K562 (cell line): ENCODE measurements around the gene HOXB6. TPM values are rescaled to one million over a fixed set of nuclear protein-coding genes. Genes with fewer than 3 reads are reported as not detected.
A peak's percentile ranks its signal among the peaks of the same experiment; 100 is the strongest.

Experiments used
- CCNT2 ChIP-seq: IDR thresholded peaks from 2 replicates; pipeline ENCODE4 v1.6.1; 2011; ENCODE audit warnings: borderline replicate concordance, low read depth, mild to moderate bottlenecking, moderate library complexity, mixed read lengths, low read length; ENCODE audit not compliant: insufficient read length; ENCODE audit errors: extremely low read depth
- CEBPB ChIP-seq: fragments of 450-650 bp; IDR thresholded peaks from 2 replicates; pipeline ENCODE4 v1.6.1; 2016; ENCODE audit warnings: missing genetic modification characterization, missing compliant biosample characterization
- ERF ChIP-seq: fragments of 450-650 bp; formaldehyde crosslinking; IDR thresholded peaks from 2 replicates; pipeline ENCODE4 v1.4.0; 2020; ENCODE audit warnings: mild to moderate bottlenecking, mixed read lengths
- HNRNPK ChIP-seq: fragments of 200-400 bp; formaldehyde crosslinking; IDR thresholded peaks from one replicate; pipeline ENCODE4 v1.6.1; 2018; ENCODE audit warnings: mild to moderate bottlenecking, low read depth, low read length; ENCODE audit not compliant: poor library complexity, severe bottlenecking
- JUNB ChIP-seq: fragments of 450-650 bp; formaldehyde crosslinking; conservative IDR thresholded peaks from 2 replicates; pipeline ENCODE4 v1.4.0; 2020; ENCODE audit warnings: mild to moderate bottlenecking
- MED1 ChIP-seq: sonication (generic); formaldehyde crosslinking; IDR thresholded peaks from 2 replicates; pipeline ENCODE4 v1.8.1; 2023; ENCODE audit warnings: missing genetic modification reagents, borderline replicate concordance
- NFE2L1 ChIP-seq: fragments of 450-650 bp; IDR thresholded peaks from 2 replicates; pipeline ENCODE4 v1.6.1; 2016; ENCODE audit warnings: missing genetic modification characterization, low read depth, mild to moderate bottlenecking, missing compliant biosample characterization, moderate library complexity, borderline replicate concordance
- PHB ChIP-seq: fragments of 250-450 bp; sonication (Bioruptor Pico); IDR thresholded peaks from 2 replicates; pipeline ENCODE4 v1.5.0; 2021
- POLR2B ChIP-seq: fragments of 450-650 bp; IDR thresholded peaks from 2 replicates; pipeline ENCODE4 v1.6.1; 2018; ENCODE audit warnings: low read depth; ENCODE audit not compliant: partially characterized antibody
- RCOR1 ChIP-seq, 2 experiments: IDR thresholded peaks; 2 replicates each; pipeline ENCODE4 v1.6.1; 2012; ENCODE audit warnings: low read depth in 2 of 2, low read length in 2 of 2, borderline replicate concordance in 1 of 2, improper control_type of control experiment in 1 of 2
- TBL1XR1 ChIP-seq, 2 experiments: IDR thresholded peaks; 2 replicates each; pipeline ENCODE4 v1.6.1; 2012; ENCODE audit warnings: improper control_type of control experiment in 2 of 2, low read length in 2 of 2, mild to moderate bottlenecking in 1 of 2
- ZBTB17 ChIP-seq: fragments of 450-650 bp; formaldehyde crosslinking; IDR thresholded peaks from 2 replicates; pipeline ENCODE4 v1.4.0; 2020; ENCODE audit warnings: mild to moderate bottlenecking
- ZNF197 ChIP-seq: fragments of 200-800 bp; sonication (Bioruptor generic); IDR thresholded peaks from 2 replicates; pipeline ENCODE4 v1.6.1; 2016; ENCODE audit warnings: low read depth, missing genetic modification characterization, missing compliant biosample characterization
- ZNF324 ChIP-seq: fragments of 250-450 bp; sonication (Bioruptor Pico); IDR thresholded peaks from 2 replicates; pipeline ENCODE4 v1.4.0; 2020; ENCODE audit warnings: mild to moderate bottlenecking
- polyA plus RNA-seq, 8 experiments: library from polyadenylated mRNA; depleted of rRNA in 4 of 8; stranded (reverse) in 5 of 8; unstranded in 3 of 8; fragments of >200 nt; fragmentation: Nextera tagmentation in 2 of 8; fragmentation: Illumina TruSeq in 1 of 8; extraction: Ambion mirVana in 2 of 8; extraction: Trizol in 1 of 8; gene quantifications; 2 replicates each; pipeline versions ENCODE4 v1.2.1 to v1.2.3, GENCODE V29; 2011 to 2014; ENCODE audit warnings: inconsistent platforms in 1 of 8, missing spikeins in 1 of 8
- total RNA-seq, 7 experiments: library from RNA; depleted of rRNA in 6 of 7; stranded (reverse); fragments of >200 nt in 6 of 7; fragmentation: Illumina TruSeq in 2 of 7; extraction: Trizol in 2 of 7; gene quantifications; 2 replicates each; pipeline versions ENCODE4 v1.2.1 to v1.2.3, GENCODE V29; 2011 to 2021; ENCODE audit warnings: low replicate concordance in 1 of 7
- TF ChIP-seq, protein P1 (sequence below): fragments of 450-650 bp; IDR thresholded peaks from 2 replicates; pipeline ENCODE4 v1.7.1; 2018; ENCODE audit warnings: mild to moderate bottlenecking, low read depth; ENCODE audit not compliant: partially characterized antibody
- TF ChIP-seq, protein P2 (sequence below): fragments of 450-650 bp; formaldehyde crosslinking; IDR thresholded peaks from 2 replicates; pipeline ENCODE4 v1.4.0; 2022; ENCODE audit warnings: missing genetic modification characterization

HOXB6 gene
- total and polyA plus RNA-seq, 9 of the 15 experiments (the other 6 are each of a cell fraction or from before 2014, with no cell fraction given): 1.2 to 14.8 (median 4.9) TPM

- no peak for TF ChIP-seq JUNB (CRISPR knock-in tag)
- TF ChIP-seq CEBPB: no peak
- peak; percentile 97 for TF ChIP-seq ZBTB17 (CRISPR knock-in tag)
- no peak for TF ChIP-seq PHB
- TF ChIP-seq NFE2L1 (tag): no peak
- TF ChIP-seq TBL1XR1 (IDR thresholded peaks at IDR 0.05; ENCODE audit: low read length in 2 of 2): peak in 1 of 2 experiments; percentile 14; a peak in 1 of 4 replicates
- no peak for TF ChIP-seq CCNT2
- TF ChIP-seq ERF (CRISPR knock-in tag): 0 out of 2 replicates have a peak, but pooled peaks have one; percentile 57
- TF ChIP-seq, protein P1, sequence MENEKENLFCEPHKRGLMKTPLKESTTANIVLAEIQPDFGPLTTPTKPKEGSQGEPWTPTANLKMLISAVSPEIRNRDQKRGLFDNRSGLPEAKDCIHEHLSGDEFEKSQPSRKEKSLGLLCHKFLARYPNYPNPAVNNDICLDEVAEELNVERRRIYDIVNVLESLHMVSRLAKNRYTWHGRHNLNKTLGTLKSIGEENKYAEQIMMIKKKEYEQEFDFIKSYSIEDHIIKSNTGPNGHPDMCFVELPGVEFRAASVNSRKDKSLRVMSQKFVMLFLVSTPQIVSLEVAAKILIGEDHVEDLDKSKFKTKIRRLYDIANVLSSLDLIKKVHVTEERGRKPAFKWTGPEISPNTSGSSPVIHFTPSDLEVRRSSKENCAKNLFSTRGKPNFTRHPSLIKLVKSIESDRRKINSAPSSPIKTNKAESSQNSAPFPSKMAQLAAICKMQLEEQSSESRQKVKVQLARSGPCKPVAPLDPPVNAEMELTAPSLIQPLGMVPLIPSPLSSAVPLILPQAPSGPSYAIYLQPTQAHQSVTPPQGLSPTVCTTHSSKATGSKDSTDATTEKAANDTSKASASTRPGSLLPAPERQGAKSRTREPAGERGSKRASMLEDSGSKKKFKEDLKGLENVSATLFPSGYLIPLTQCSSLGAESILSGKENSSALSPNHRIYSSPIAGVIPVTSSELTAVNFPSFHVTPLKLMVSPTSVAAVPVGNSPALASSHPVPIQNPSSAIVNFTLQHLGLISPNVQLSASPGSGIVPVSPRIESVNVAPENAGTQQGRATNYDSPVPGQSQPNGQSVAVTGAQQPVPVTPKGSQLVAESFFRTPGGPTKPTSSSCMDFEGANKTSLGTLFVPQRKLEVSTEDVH: peak; percentile 21
- TF ChIP-seq MED1: no peak
- no peak for TF ChIP-seq POLR2B
- no peak for TF ChIP-seq ZNF197 (CRISPR knock-in tag)
- peak in 1 of 2 experiments; percentile 69; a peak in 2 of 4 replicates for TF ChIP-seq RCOR1 (IDR thresholded peaks at IDR 0.05; ENCODE audit: borderline replicate concordance in 1 of 2, low read depth in 2 of 2, low read length in 2 of 2)
- no peak for TF ChIP-seq HNRNPK
- no peak for TF ChIP-seq ZNF324 (CRISPR knock-in tag)
- TF ChIP-seq, protein P2, sequence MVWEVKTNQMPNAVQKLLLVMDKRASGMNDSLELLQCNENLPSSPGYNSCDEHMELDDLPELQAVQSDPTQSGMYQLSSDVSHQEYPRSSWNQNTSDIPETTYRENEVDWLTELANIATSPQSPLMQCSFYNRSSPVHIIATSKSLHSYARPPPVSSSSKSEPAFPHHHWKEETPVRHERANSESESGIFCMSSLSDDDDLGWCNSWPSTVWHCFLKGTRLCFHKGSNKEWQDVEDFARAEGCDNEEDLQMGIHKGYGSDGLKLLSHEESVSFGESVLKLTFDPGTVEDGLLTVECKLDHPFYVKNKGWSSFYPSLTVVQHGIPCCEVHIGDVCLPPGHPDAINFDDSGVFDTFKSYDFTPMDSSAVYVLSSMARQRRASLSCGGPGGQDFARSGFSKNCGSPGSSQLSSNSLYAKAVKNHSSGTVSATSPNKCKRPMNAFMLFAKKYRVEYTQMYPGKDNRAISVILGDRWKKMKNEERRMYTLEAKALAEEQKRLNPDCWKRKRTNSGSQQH (CRISPR knock-in tag): no peak
Observed at GRCh38 chr17:48546137-48546923, 58.5 kb downstream of the HOXB6 start (continued).
